ENCODE measurements around the gene RAD51B.

RAD51B gene

DNA sequence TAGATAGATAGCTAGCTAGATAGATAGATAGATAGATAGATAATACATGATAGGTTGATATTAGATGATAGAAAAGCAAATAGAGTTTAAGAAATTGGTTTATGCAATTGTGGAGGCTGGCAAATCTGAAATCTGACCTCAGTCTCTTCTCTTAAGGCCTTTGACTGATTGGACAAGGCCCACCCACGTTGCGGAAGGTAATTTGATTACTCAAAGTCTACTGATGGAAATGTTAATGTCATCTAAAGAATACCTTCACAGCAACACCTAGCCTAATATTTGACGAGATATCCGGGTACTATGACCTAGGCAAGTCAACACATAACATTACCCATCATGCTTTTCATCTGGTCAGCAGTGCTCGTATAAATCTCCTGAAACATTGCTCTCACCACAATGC, 782.9 kb downstream of the RAD51B start:
- DNase-seq (no peak), ATAC-seq (replicated peaks) (no peak)
- H3K9me3 Mint-ChIP-seq: no peaks in the 10 kb centered on the region
- no peaks in the 10 kb centered on the region for H3K27me3 Mint-ChIP-seq
- H3K4me1 Mint-ChIP-seq (ENCODE audit: low read depth in 2 of 2): no peaks in the 10 kb centered on the region
- H3K27ac Mint-ChIP-seq: no peak overlapping the region
- H3K4me3 Mint-ChIP-seq: no peak overlapping the region
- H3K36me3 Mint-ChIP-seq (ENCODE audit: insufficient read depth): no peaks in the 10 kb centered on the region

DNA sequence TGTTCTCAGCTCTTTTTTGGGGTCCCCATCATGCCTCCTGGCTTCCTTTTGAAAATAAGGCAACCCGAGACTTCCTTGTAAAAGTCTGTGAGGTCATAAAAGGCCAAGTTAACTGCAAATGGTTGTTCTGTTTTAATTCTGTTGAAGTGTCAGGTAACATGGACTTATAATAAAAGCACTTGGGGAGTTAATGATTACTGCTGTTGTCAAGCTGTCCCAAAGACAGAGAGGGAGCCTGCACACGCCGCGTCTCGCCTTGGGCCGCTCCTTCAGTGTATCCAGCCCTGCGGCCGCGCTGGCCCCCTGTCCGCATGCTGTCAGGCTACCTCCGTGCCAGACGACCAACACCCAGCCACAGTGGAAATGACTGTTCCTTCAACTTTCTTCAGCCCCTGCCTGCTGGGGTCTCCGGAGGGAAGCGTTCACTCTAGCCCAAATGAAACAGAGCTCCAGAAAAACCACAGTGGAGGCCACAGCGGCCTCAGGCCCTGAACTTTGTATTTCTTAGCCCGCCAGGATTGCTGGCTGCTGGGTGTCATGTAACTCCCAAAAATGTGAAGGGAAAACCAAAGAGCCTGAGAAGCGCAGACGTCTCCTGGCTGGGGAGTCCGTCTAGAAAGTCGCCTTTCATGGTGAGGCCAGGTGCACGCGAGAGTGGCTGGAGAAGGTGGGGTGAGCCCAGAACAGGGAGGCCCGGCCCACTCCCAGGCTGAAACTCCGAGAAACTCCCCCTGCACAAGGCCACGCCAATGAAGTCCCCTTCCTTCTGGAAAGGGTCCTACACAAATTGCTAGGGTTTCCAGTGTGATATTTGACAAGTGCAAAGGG, 784.2 kb downstream of the RAD51B start:
- H3K27me3 Mint-ChIP-seq: no peaks in the 10 kb centered on the region
- H3K9me3 Mint-ChIP-seq: no peaks in the 10 kb centered on the region
- DNase-seq (no peak), ATAC-seq (replicated peaks) (no peak)
- peaks cover 0 to 5% of the 10 kb centered on the region in 2 donors for H3K4me1 Mint-ChIP-seq (ENCODE audit: low read depth in 2 of 2)
- H3K27ac Mint-ChIP-seq: no peak overlapping the region
- H3K4me3 Mint-ChIP-seq: no peak overlapping the region
- no peaks in the 10 kb centered on the region for H3K36me3 Mint-ChIP-seq (ENCODE audit: insufficient read depth)

DNA sequence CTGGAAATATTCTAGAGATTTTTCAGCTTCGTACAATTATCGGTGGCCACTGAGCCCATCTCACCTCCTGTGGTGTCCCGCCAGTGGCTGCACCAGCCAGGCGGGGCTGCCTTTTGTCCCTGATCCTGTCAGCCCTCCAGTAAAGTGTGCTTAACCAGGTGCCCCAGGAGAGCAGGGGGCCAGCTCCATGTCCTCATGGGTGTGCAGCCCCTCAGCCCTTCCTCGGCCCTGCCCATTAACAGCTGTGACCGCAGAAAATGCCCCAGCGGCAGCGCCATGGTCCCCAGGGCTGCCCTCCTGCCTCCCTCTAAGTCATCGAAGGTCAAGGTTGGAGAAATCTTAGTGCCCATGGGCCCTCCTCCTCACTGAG, 784.8 kb downstream of the RAD51B start:
- Mint-ChIP-seq H3K9me3 (no peaks in the 10 kb centered on the region), H3K27ac (no peak overlapping the region), H3K4me1 (ENCODE audit: low read depth in 2 of 2) (peaks cover 0 to 5% of the 10 kb centered on the region in 2 donors), H3K4me3 (no peak overlapping the region), H3K27me3 (no peaks in the 10 kb centered on the region), H3K36me3 (ENCODE audit: insufficient read depth) (no peaks in the 10 kb centered on the region)
- DNase-seq: no peak
- ATAC-seq (replicated peaks): no peak

DNA sequence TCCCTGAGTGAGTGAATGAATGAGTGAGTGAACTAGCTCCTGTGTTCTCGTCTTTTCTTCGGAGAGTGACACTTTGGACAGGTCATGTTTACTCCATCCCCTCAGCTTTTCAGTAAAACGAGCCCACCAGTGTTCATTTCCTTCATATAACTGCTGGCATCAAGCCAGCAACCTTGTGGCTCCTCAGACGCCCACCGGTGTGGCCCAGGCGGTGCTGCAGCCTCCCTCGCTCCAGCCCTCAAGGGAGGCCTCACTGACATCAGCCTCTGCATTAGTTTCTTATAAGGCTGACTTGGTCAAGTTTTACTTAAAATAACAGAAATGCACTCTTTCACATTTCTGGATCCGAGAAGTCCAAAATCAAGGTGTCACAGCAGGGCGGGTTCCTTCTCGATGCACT, 785.2 kb downstream of the RAD51B start:
- H3K4me3 Mint-ChIP-seq: no peak overlapping the region
- no peaks in the 10 kb centered on the region for H3K36me3 Mint-ChIP-seq (ENCODE audit: insufficient read depth)
- no peak overlapping the region for H3K27ac Mint-ChIP-seq
- DNase-seq (no peak), ATAC-seq (replicated peaks) (no peak)
- peaks cover 0 to 5% of the 10 kb centered on the region in 2 donors for H3K4me1 Mint-ChIP-seq (ENCODE audit: low read depth in 2 of 2)
- no peaks in the 10 kb centered on the region for H3K9me3 Mint-ChIP-seq
- no peaks in the 10 kb centered on the region for H3K27me3 Mint-ChIP-seq

DNA sequence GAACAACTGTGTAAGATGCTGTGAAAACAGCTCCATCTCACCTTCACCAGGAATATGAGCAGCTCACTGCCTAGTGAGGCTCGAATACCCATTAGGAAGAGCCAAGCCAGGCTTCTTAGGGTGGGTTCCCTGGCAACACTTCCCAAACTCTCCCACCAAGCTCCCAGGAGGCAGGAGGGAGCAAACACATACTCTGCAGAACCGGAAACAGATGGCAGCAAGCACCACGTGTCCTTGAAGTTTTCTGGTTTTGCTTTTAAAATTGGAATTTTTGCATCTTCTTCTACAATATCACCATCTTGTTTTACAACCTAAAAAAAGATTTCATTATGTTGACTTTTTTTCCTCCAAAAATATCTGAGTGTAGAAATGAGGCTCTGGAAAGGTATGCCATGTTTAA, 786.6 kb downstream of the RAD51B start:
- Mint-ChIP-seq H3K9me3 (no peaks in the 10 kb centered on the region), H3K27ac (no peak overlapping the region), H3K27me3 (no peaks in the 10 kb centered on the region), H3K36me3 (ENCODE audit: insufficient read depth) (no peaks in the 10 kb centered on the region), H3K4me1 (ENCODE audit: low read depth in 2 of 2) (peaks cover 0 to 5% of the 10 kb centered on the region in 2 donors), H3K4me3 (no peak overlapping the region)
- ATAC-seq (replicated peaks) (no peak), DNase-seq (no peak)

DNA sequence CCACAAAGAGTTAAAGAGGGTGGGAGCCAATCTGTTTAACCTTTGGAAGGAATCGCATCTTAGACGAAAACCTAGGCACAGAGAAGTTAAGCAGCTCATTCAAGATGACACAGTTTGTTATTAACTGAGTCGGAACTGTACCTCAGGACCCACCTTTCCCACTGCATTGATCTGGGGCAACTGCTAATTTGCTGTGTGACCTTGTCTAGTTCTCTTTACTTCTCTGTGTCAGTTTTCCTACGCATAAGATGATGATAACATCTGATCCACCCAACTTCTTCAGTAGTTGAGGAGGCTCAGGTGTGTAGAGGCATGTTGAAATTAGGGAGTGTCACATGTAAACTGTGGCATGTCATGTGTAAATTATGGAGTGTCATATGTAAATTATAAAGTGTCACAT, 787.1 kb downstream of the RAD51B start:
- no peaks in the 10 kb centered on the region for H3K27me3 Mint-ChIP-seq
- no peak overlapping the region for H3K4me3 Mint-ChIP-seq
- peaks cover 0 to 5% of the 10 kb centered on the region in 2 donors for H3K4me1 Mint-ChIP-seq (ENCODE audit: low read depth in 2 of 2)
- DNase-seq: no peak
- H3K36me3 Mint-ChIP-seq (ENCODE audit: insufficient read depth): no peaks in the 10 kb centered on the region
- H3K27ac Mint-ChIP-seq: no peak overlapping the region
- no peaks in the 10 kb centered on the region for H3K9me3 Mint-ChIP-seq
- no peak for ATAC-seq (replicated peaks)

DNA sequence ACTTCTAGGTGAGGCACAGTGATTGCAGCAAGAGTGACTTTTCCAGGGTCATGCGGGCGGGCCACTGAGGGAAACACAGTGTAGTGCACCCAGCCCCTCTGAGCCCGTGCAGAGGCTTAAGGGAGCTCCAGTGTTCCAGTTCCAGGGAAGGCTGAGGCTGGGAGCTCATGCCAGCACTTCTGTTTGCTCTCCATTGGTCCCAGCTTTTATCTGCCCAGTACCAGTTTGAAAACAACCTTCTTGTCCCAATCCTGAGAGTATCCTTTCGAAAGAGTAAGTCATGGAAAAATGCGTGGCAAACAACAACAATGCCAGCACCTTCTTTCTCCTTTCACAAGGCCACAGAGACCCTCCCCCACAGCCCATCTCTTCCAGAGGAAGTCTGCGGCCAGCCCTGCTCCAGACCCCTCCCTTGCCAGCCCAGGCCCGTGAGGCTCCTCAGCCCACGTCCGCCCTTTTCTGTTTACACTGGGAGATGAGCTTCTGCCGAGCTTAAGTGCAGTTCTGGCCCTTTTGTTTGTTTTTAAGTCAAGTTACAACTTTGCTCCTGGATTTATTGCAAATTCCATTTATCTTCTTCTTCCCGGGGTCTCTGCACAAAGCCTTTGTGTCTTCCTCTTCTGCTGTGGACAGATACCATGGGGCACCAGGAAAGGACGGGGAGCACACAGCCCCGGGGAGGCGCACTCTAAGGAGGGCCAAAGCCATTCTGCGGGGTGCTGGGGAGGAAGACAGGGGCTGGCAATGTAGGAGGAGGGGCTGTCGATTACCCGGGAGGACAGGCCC, 787.7 kb downstream of the RAD51B start:
- peak overlapping the region in 1 of 2 donors; percentile 66 for H3K27ac Mint-ChIP-seq
- no peak overlapping the region for H3K4me3 Mint-ChIP-seq
- H3K9me3 Mint-ChIP-seq: no peaks in the 10 kb centered on the region
- no peaks in the 10 kb centered on the region for H3K36me3 Mint-ChIP-seq (ENCODE audit: insufficient read depth)
- no peaks in the 10 kb centered on the region for H3K27me3 Mint-ChIP-seq
- ATAC-seq (replicated peaks) (no peak), DNase-seq (no peak)
- peaks cover 0 to 5% of the 10 kb centered on the region in 2 donors for H3K4me1 Mint-ChIP-seq (ENCODE audit: low read depth in 2 of 2)

DNA sequence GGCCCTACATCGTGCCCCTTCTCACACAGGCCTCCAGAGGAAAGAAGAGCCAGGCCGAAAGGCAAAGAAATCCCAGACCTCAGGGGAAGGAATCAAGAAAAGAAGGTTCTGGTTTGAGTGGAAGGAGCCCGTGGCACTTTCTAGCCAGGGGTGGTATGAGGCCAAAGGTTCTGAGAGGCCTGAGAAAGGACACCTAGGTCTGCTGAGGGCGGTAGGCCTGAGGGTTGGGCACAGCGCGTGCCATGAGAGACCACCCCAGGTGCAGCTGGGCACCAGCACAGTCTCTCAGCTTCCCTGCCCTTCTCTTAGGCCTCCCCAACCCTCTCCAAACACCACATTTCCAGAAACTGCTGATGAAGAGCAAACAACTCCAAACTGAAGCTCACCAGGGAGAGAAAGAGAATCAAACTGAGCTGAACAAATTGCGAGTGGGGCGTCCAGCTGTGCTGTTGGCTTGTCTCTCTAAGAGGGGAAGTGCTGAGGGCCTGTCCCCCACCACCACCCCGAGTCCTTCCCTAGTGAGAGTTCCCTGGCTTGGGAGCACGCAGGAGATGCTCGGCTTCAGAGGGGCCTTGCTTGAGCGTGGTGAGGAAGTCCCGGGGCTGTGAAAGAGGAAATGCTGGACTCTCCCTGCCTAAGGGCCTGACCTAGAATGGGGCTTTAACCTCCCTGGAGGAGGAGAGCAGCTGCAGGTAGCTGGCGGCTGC, 788.4 kb downstream of the RAD51B start:
- no peaks in the 10 kb centered on the region for H3K36me3 Mint-ChIP-seq (ENCODE audit: insufficient read depth)
- H3K27me3 Mint-ChIP-seq: no peaks in the 10 kb centered on the region
- ATAC-seq (replicated peaks) (no peak), DNase-seq (no peak)
- H3K4me1 Mint-ChIP-seq (ENCODE audit: low read depth in 2 of 2): peaks cover 0 to 5% of the 10 kb centered on the region in 2 donors
- H3K9me3 Mint-ChIP-seq: no peaks in the 10 kb centered on the region
- no peak overlapping the region for H3K4me3 Mint-ChIP-seq
- peak overlapping the region in 1 of 2 donors; percentile 66 for H3K27ac Mint-ChIP-seq

DNA sequence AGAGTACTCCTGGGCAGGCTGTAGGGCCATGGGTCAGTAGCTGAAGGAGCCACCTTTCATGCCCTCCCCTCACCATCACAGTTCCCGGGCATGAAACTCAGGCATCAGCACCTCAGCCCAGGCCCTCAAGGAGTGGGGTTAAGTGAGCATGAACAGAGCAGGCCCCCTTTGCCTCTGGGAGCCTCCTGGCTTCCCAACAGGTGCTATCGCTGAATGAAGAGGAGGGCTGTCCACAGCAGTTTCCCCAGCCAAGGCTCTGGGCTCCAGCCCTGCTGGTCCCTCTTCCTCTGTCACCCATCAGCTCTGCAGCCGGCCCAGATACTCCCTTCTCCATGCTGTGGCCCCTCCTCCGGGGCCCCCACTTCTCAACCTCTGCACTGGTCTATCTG, 789.0 kb downstream of the RAD51B start:
- H3K27me3 Mint-ChIP-seq: no peaks in the 10 kb centered on the region
- no peaks in the 10 kb centered on the region for H3K9me3 Mint-ChIP-seq
- no peak overlapping the region for H3K27ac Mint-ChIP-seq
- no peaks in the 10 kb centered on the region for H3K36me3 Mint-ChIP-seq (ENCODE audit: insufficient read depth)
- H3K4me1 Mint-ChIP-seq (ENCODE audit: low read depth in 2 of 2): peaks cover 0 to 5% of the 10 kb centered on the region in 2 donors
- no peak overlapping the region for H3K4me3 Mint-ChIP-seq
- ATAC-seq (replicated peaks): no peak
- DNase-seq: no peak

DNA sequence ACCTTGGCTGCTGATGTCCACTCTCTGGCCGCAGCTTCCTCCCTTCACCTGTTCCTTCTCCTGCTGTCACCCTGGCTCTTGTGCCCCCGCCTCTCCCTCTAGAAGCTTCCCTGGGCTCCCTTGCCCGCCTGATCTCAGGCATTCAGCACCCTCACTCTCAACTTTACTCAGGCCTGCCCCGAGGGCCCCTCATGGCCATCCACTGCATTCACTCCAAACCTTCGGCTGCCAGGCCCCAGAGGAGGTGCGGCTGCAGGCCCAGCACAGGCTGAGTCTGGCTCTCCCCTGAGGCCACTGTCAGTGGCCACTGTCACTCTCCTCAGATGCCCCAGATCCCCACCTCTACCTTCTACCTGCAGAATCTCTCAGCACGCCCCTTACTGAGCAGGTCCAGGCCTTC, 789.4 kb downstream of the RAD51B start:
- Mint-ChIP-seq H3K4me1 (ENCODE audit: low read depth in 2 of 2) (peaks cover 0 to 5% of the 10 kb centered on the region in 2 donors), H3K36me3 (ENCODE audit: insufficient read depth) (no peaks in the 10 kb centered on the region), H3K27me3 (no peaks in the 10 kb centered on the region), H3K4me3 (no peak overlapping the region), H3K27ac (no peak overlapping the region), H3K9me3 (no peaks in the 10 kb centered on the region)
- DNase-seq (no peak), ATAC-seq (replicated peaks) (no peak)

DNA sequence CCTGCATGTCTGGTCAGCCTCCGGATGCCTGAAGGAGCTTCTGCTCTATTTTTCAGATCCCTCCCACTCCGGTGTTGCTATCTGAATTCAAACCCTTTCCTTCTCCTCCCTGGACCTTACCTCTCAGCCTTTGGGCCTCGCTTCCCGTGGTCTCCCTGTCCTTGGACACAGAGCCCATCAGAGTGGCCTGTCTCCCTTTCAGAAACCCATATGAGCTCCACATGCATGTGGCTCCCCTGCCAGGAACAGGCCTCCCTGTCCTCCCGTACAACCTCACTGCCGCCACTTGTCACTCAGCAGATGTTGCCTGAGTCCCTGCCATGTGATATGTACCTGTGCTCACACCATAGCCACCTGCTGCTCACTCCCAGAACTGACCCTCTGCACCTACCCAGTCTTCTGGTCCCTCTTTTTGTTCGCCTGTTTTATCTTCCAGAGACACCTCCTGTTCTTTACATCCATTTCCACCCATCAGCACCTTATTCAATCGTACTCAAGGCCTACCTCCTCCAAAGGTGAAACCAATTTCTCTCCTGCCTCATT, 790.7 kb downstream of the RAD51B start:
- peaks cover 2 to 7% of the 10 kb centered on the region in 2 donors for H3K9me3 Mint-ChIP-seq
- no peak overlapping the region for H3K4me3 Mint-ChIP-seq
- ATAC-seq (replicated peaks) (no peak), DNase-seq (no peak)
- H3K36me3 Mint-ChIP-seq (ENCODE audit: insufficient read depth): no peaks in the 10 kb centered on the region
- H3K27me3 Mint-ChIP-seq: no peaks in the 10 kb centered on the region
- H3K4me1 Mint-ChIP-seq (ENCODE audit: low read depth in 2 of 2): peaks cover 0 to 5% of the 10 kb centered on the region in 2 donors
- no peak overlapping the region for H3K27ac Mint-ChIP-seq

DNA sequence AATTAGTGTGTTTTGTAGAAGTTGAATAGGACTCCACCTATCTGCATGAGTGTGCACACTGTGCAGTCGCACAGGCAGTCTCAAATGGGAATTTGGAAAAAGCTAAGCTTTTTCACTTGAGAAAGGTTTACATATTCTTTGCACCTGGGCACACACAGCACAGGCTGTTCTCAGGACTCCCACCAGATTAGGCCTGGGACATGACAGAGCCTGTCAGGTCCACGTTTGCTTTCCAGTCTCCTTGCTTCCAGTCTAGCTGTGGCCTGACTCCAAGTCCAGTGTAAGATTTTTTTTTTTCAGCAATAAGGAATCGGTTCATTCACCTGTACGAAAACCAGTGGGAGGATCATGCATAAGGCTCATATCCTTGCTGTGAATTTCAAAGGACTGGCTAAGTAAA, 792.0 kb downstream of the RAD51B start:
- Mint-ChIP-seq H3K36me3 (ENCODE audit: insufficient read depth) (no peaks in the 10 kb centered on the region), H3K4me1 (ENCODE audit: low read depth in 2 of 2) (peaks cover 0 to 5% of the 10 kb centered on the region in 2 donors), H3K9me3 (peaks cover 7 to 16% of the 10 kb centered on the region in 2 donors), H3K27ac (no peak overlapping the region), H3K27me3 (no peaks in the 10 kb centered on the region), H3K4me3 (no peak overlapping the region)
- DNase-seq: no peak
- ATAC-seq (replicated peaks): no peak

DNA sequence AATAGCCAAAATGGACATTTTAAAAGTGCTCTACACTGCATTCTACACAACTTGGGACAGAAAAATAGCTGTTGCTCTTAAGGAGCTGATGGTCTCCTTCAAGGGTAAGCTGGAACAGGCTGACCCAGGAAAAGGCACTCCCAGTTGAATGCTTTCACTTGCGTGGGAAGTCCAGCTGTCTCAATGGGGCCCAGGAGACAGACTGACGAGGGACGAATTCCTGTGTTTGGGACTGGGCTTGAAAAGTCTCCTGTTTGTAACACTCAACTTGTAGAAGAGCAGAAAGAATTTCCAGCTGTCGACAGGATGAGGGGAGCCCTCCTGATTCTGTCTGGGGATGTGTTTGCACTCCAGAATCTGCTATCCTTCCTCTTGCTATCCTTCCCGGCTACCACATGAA, 792.5 kb downstream of the RAD51B start:
- no peak for DNase-seq
- peaks cover 0 to 5% of the 10 kb centered on the region in 2 donors for H3K4me1 Mint-ChIP-seq (ENCODE audit: low read depth in 2 of 2)
- no peak overlapping the region for H3K4me3 Mint-ChIP-seq

More for the DNA sequence above, 792.5 kb downstream of the RAD51B start:
- no peak overlapping the region for H3K27ac Mint-ChIP-seq
- H3K36me3 Mint-ChIP-seq (ENCODE audit: insufficient read depth): peaks cover 3% of the 10 kb centered on the region
- H3K9me3 Mint-ChIP-seq: peaks cover 11 to 20% of the 10 kb centered on the region in 2 donors
- no peaks in the 10 kb centered on the region for H3K27me3 Mint-ChIP-seq
- no peak for ATAC-seq (replicated peaks)

Measured in effector memory CD8-positive, alpha-beta T cell (primary cell).